Urinary bladder (tissue), 4 donors: Measurements from ENCODE around the gene TEAD4. TPM values are rescaled to one million over a fixed set of nuclear protein-coding genes. Genes with fewer than 3 reads are reported as not detected.
"Not testable (repeated sequence)": the region's sequence is repeated elsewhere in the genome, so short reads cannot be mapped to it uniquely, and the experiment has no call there.

Source experiments
- DNase-seq: peaks from one replicate; pipeline ENCODE4 v3.0.0-alpha.2; 2015; ENCODE audit errors: extremely low spot score
- H3K27ac ChIP-seq: one replicate; pipeline ENCODE4 v1.5.1; 2013; ENCODE audit warnings: low read depth, mild to moderate bottlenecking, moderate library complexity
- H3K36me3 ChIP-seq: one replicate; pipeline ENCODE4 v1.6.1; 2013; ENCODE audit warnings: mild to moderate bottlenecking, moderate library complexity; ENCODE audit not compliant: insufficient read depth
- H3K4me1 ChIP-seq: one replicate; pipeline ENCODE4 v1.6.1; 2013; ENCODE audit warnings: mild to moderate bottlenecking, moderate library complexity; ENCODE audit not compliant: insufficient read depth
- H3K4me3 ChIP-seq: one replicate; pipeline ENCODE4 v1.5.1; 2013; ENCODE audit warnings: low read depth, low read length
- WGBS: extraction: QIAGEN DNeasy Blood & Tissue Kit; methylation state at CpG from one replicate; pipeline ENCODE4 v1.1.7; 2013; 5-methylcytosine and 5-hydroxymethylcytosine counted together
- polyA plus RNA-seq: library from polyadenylated mRNA; stranded (reverse); fragments of 200-250 nt; gene quantifications from one replicate; pipeline ENCODE4 v1.2.3, GENCODE V29; 2013
- total RNA-seq: library from RNA; depleted of rRNA; stranded (reverse); fragments of >200 nt; gene quantifications from one replicate; pipeline ENCODE4 v1.2.3, GENCODE V29; 2014
- donor health status: healthy with polysubstance abuse.
- donor health status: healthy.

The TEAD4 gene
- total and polyA plus RNA-seq, 2 donors = 3.7 to 16.3 TPM

GRCh38 chr12:3045989-3046388, 86.8 kb downstream of the TEAD4 start:
- H3K4me1 ChIP-seq = no peaks in the 10 kb centered on the region
- no peaks in the 10 kb centered on the region for H3K36me3 ChIP-seq
- no peak for DNase-seq
- H3K4me3 ChIP-seq = no peak overlapping the region
- 84% methylated on average over 7 of the region's 7 CpGs for WGBS
- H3K27ac ChIP-seq = no peak overlapping the region

- Histone ChIP-seq H3K4me3 (no peak overlapping the region), H3K27ac (no peak overlapping the region), H3K4me1 (no peaks in the 10 kb centered on the region), H3K36me3 (no peaks in the 10 kb centered on the region)
- 86% methylated on average over 17 of the region's 17 CpGs for WGBS
- no peak for DNase-seq
These were observed 87.4 kb downstream of the TEAD4 start for GRCh38 chr12:3046441-3047200.

- no peak overlapping the region for H3K4me3 ChIP-seq
- no peaks in the 10 kb centered on the region for H3K4me1 ChIP-seq
- H3K27ac ChIP-seq = no peak overlapping the region
- H3K36me3 ChIP-seq = no peaks in the 10 kb centered on the region
- WGBS = 70% methylated on average over 8 of the region's 8 CpGs
- DNase-seq = no peak
These were observed 88.8 kb downstream of the TEAD4 start for GRCh38 chr12:3047961-3048360.

- Histone ChIP-seq H3K27ac (no peak overlapping the region), H3K36me3 (no peaks in the 10 kb centered on the region), H3K4me1 (no peaks in the 10 kb centered on the region), H3K4me3 (no peak overlapping the region)
- no peak for DNase-seq
- WGBS = 96% methylated on average over 4 of the region's 4 CpGs
These were observed 89.3 kb downstream of the TEAD4 start for GRCh38 chr12:3048540-3048939.

- no peaks in the 10 kb centered on the region for H3K36me3 ChIP-seq
- H3K4me1 ChIP-seq = no peaks in the 10 kb centered on the region
- 73% methylated on average over 9 of the region's 9 CpGs for WGBS
- no peak overlapping the region for H3K4me3 ChIP-seq
- DNase-seq = no peak
- no peak overlapping the region for H3K27ac ChIP-seq
These were observed 90.0 kb downstream of the TEAD4 start for GRCh38 chr12:3049176-3049575.

GRCh38 chr12:3049611-3050249, 90.5 kb downstream of the TEAD4 start:
- whole genome bisulfite sequencing = 54% methylated on average over 11 of the region's 11 CpGs
- DNase-seq = no peak
- no peaks in the 10 kb centered on the region for H3K36me3 ChIP-seq
- H3K27ac ChIP-seq = no peak overlapping the region
- no peak overlapping the region for H3K4me3 ChIP-seq
- H3K4me1 ChIP-seq = no peaks in the 10 kb centered on the region

GRCh38 chr12:3054374-3054773, 95.2 kb downstream of the TEAD4 start:
- 85% methylated on average over 7 of the region's 7 CpGs for WGBS
- Histone ChIP-seq H3K27ac (no peak overlapping the region), H3K36me3 (no peaks in the 10 kb centered on the region), H3K4me1 (no peaks in the 10 kb centered on the region), H3K4me3 (no peak overlapping the region)
- no peak for DNase-seq

- WGBS = 27% methylated on average over 12 of the region's 12 CpGs
- Histone ChIP-seq H3K36me3 (no peaks in the 10 kb centered on the region), H3K27ac (peak overlapping the region; percentile 54), H3K4me1 (no peaks in the 10 kb centered on the region), H3K4me3 (no peak overlapping the region)
- DNase-seq = no peak
These were observed 96.0 kb downstream of the TEAD4 start for GRCh38 chr12:3055026-3055703.

- Histone ChIP-seq H3K27ac (peak overlapping the region; percentile 54), H3K4me3 (no peak overlapping the region)
- 58% methylated on average over 8 of the region's 8 CpGs for WGBS
These were observed 96.7 kb downstream of the TEAD4 start for GRCh38 chr12:3055704-3056467.

GRCh38 chr12:3061059-3061458, 101.9 kb downstream of the TEAD4 start:
- no peaks in the 10 kb centered on the region for H3K4me1 ChIP-seq
- H3K27ac ChIP-seq = no peak overlapping the region
- no peaks in the 10 kb centered on the region for H3K36me3 ChIP-seq
- DNase-seq = no peak
- H3K4me3 ChIP-seq = no peak overlapping the region
- WGBS = 28% methylated on average over 5 of the region's 5 CpGs

More at GRCh38 chr12:3055704-3056467, 96.7 kb downstream of the TEAD4 start:
- no peak for DNase-seq
- no peaks in the 10 kb centered on the region for H3K36me3 ChIP-seq
- H3K4me1 ChIP-seq = no peaks in the 10 kb centered on the region

- Histone ChIP-seq H3K36me3 (no peaks in the 10 kb centered on the region), H3K27ac (no peak overlapping the region), H3K4me3 (no peak overlapping the region), H3K4me1 (no peaks in the 10 kb centered on the region)
- DNase-seq = no peak
- WGBS = 62% methylated on average over 3 of the region's 3 CpGs
These were observed 102.5 kb downstream of the TEAD4 start for GRCh38 chr12:3061501-3062215.

- no peak for DNase-seq
- no peak overlapping the region for H3K4me3 ChIP-seq
- no peaks in the 10 kb centered on the region for H3K36me3 ChIP-seq
- H3K27ac ChIP-seq = no peak overlapping the region
- WGBS = 78% methylated on average over 2 of the region's 2 CpGs
- no peaks in the 10 kb centered on the region for H3K4me1 ChIP-seq
These were observed 106.1 kb downstream of the TEAD4 start for GRCh38 chr12:3065300-3065699.

- WGBS = 87% methylated on average over 3 of the region's 3 CpGs
- H3K4me3 ChIP-seq, H3K4me1 ChIP-seq: not testable (repeated sequence)
These were observed 106.6 kb downstream of the TEAD4 start for GRCh38 chr12:3065846-3066245.

More at GRCh38 chr12:3065846-3066245, 106.6 kb downstream of the TEAD4 start:
- H3K36me3 ChIP-seq, H3K27ac ChIP-seq, DNase-seq: not testable (repeated sequence)
